ENCODE results near the gene ABL2.

Gene ABL2

GRCh38 chr1:179089827-179090482 is 139.5 kb downstream of the ABL2 start:
- no peak for DNase-seq

GRCh38 chr1:179087665-179088064 is 141.8 kb downstream of the ABL2 start:
- no peak for DNase-seq

- DNase-seq = no peak
Measured at GRCh38 chr1:179083533-179083932, 145.9 kb downstream of the ABL2 start.

- no peak for DNase-seq
Measured at GRCh38 chr1:179082999-179083335, 146.5 kb downstream of the ABL2 start.

- no peak for DNase-seq
Measured at GRCh38 chr1:179082333-179082998, 147.0 kb downstream of the ABL2 start.

GRCh38 chr1:179081687-179082332 is 147.7 kb downstream of the ABL2 start, which contains the start of gene TOR3A:
Gene TOR3A (plus strand): TSS chr1:179082070. CDS start chr1:179082129, 59 bp downstream.
- peak; percentile 51 for DNase-seq

GRCh38 chr1:179080866-179081686 is 148.4 kb downstream of the ABL2 start:
- no peak for DNase-seq

GRCh38 chr1:179079113-179079761 is 150.2 kb downstream of the ABL2 start:
- DNase-seq = peak; percentile 35

- no peak for DNase-seq
Measured at GRCh38 chr1:179077396-179077795, 152.1 kb downstream of the ABL2 start.

GRCh38 chr1:179066471-179066870 is 163.0 kb downstream of the ABL2 start:
- DNase-seq = no peak

GRCh38 chr1:179061360-179062282 is 167.9 kb downstream of the ABL2 start:
- DNase-seq = no peak

- no peak for DNase-seq
Measured at GRCh38 chr1:179058487-179059483, 170.7 kb downstream of the ABL2 start.

- no peak for DNase-seq
Measured at GRCh38 chr1:179055937-179056336, 173.5 kb downstream of the ABL2 start.

GRCh38 chr1:179053486-179053885 is 176.0 kb downstream of the ABL2 start:
- DNase-seq = no peak

GRCh38 chr1:179052776-179053175 is 176.7 kb downstream of the ABL2 start:
- no peak for DNase-seq
